Caco-2 (cell line): ENCODE measurements around the gene DAZL. TPM values are rescaled to one million over a fixed set of nuclear protein-coding genes. Genes with fewer than 3 reads are reported as not detected.

Source experiments
- BruUV-seq: library from RNA; stranded (reverse); fragments of 400-500 nt; replicated peaks from 2 replicates; lab custom pipeline; 2021; lab: Mats Ljungman, UMichigan
- CTCF ChIA-PET: fragments of 300-600 bp; sonication (Branson Sonifier 250); formaldehyde crosslinking; loops from one replicate; lab custom pipeline; 2022; ENCODE audit warnings: antibody characterized with exemption; lab: Charles Lee
- POLR2A ChIA-PET: fragments of 300-600 bp; sonication (Branson Sonifier 250); formaldehyde crosslinking; loops from one replicate; lab custom pipeline; 2022; ENCODE audit warnings: antibody characterized with exemption; lab: Charles Lee
- DNase-seq, 2 experiments: peaks; one replicate each; pipeline versions ENCODE4 v3.0.0 to v3.0.0-alpha.2; 2020 to 2022
- H3K27me3 ChIP-seq: replicated peaks from 2 replicates; pipeline ENCODE4 v1.6.0; 2011; ENCODE audit warnings: low read length; ENCODE audit not compliant: control insufficient read depth, insufficient read depth
- H3K36me3 ChIP-seq: 2 replicates; pipeline ENCODE4 v1.5.1; 2011; ENCODE audit warnings: low read length; ENCODE audit not compliant: control insufficient read depth, insufficient read depth
- H3K4me1 ChIP-seq: fragments of 250-450 bp; sonication (Bioruptor Pico); 2 replicates; pipeline ENCODE4 v1.5.1; 2020; ENCODE audit warnings: mild to moderate bottlenecking
- H3K4me3 ChIP-seq: 2 replicates; pipeline ENCODE4 v1.5.1; 2011; ENCODE audit warnings: low read depth, mild to moderate bottlenecking, control low read depth, low read length
- H3K9me3 ChIP-seq: fragments of 250-450 bp; sonication (Bioruptor Pico); 2 replicates; pipeline ENCODE4 v1.5.1; 2020; ENCODE audit warnings: mild to moderate bottlenecking, moderate library complexity
- H3K27ac Mint-ChIP-seq: one replicate; pipeline ENCODE4 v1.8.0; 2022; ENCODE audit warnings: mixed read lengths; ENCODE audit not compliant: unreplicated experiment
- H3K27me3 Mint-ChIP-seq: one replicate; pipeline ENCODE4 v1.8.0; 2022; ENCODE audit warnings: mixed read lengths; ENCODE audit not compliant: insufficient read depth, unreplicated experiment
- H3K36me3 Mint-ChIP-seq: one replicate; pipeline ENCODE4 v1.8.0; 2022; ENCODE audit warnings: mild to moderate bottlenecking, mixed read lengths; ENCODE audit not compliant: insufficient read depth, unreplicated experiment
- H3K4me1 Mint-ChIP-seq: one replicate; pipeline ENCODE4 v1.8.0; 2022; ENCODE audit warnings: low read depth, mixed read lengths; ENCODE audit not compliant: unreplicated experiment
- H3K4me3 Mint-ChIP-seq: one replicate; pipeline ENCODE4 v1.8.0; 2022; ENCODE audit warnings: mild to moderate bottlenecking, moderate library complexity, mixed read lengths; ENCODE audit not compliant: unreplicated experiment
- H3K9me3 Mint-ChIP-seq: one replicate; pipeline ENCODE4 v1.8.0; 2022; ENCODE audit warnings: mixed read lengths; ENCODE audit not compliant: unreplicated experiment
- intact Hi-C: fragments of 100-400 bp; cut with micrococcal nuclease; formaldehyde crosslinking; loops from one replicate; pipeline ENCODE4 v1.10.0; 2022; ENCODE audit not compliant: unreplicated experiment
- total RNA-seq: library from RNA; stranded (reverse); gene quantifications from 2 replicates; pipeline ENCODE4 v1.2.3, GENCODE V29; 2022
- TF ChIP-seq, protein P1 (sequence below), 2 experiments: fragments of 200-600 bp in 1 of 2; IDR thresholded peaks; 1 replicate in 1 of 2; 2 replicates in 1 of 2; pipeline versions ENCODE4 v1.5.1 to v1.8.0; 2011 to 2022; ENCODE audit warnings: antibody characterized with exemption in 1 of 2, control low read depth in 1 of 2, inconsistent platforms in 1 of 2, low read depth in 1 of 2, low read length in 1 of 2, mild to moderate bottlenecking in 1 of 2, moderate library complexity in 1 of 2; ENCODE audit not compliant: insufficient read depth in 1 of 2, severe bottlenecking in 1 of 2, unreplicated experiment in 1 of 2

Gene DAZL
- total RNA-seq, 1 experiment from 2014 or later, result not detected

DNA sequence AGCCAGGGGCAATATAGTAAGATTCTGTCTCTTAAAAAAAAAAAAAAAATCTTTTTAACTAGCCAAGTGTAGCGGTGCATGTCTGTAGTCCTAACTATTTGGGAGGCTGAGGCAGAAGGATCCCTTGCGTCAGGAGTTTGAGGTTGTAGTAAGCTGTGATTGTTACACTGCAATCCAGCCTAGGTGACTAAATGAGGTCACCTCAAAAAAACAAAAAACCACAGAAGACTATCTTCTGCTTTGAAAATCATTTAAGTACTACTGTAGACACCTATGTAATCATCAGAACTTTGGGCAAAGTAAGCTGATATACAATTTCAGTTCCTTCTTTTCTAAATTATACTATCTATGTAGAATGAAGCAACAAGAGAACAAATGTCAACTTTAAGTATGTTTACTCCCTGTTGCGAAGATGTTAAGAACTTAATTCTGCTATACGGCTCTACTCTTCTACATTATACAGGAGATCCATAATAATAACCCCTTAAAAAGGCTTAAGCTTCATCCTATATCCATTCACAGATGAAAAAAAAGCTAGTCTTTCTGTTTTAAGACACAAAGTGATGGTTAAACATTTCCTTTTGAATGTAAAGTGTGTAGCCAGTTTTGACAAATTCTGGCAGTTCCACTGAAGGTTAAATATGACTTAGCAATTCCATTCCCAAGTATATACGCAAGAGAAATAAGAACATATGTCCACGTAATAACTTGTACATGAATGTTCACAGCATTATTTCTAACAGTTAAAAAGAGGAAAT, 15.2 kb downstream of the DAZL start:
- H3K4me3 Mint-ChIP-seq, result no peak overlapping the region
- Histone ChIP-seq H3K4me1 (no peaks in the 10 kb centered on the region), H3K4me3 (no peak overlapping the region), H3K36me3 (no peaks in the 10 kb centered on the region), H3K27me3 (no peaks in the 10 kb centered on the region), H3K9me3 (no peaks in the 10 kb centered on the region)
- intact Hi-C loops, result no loop called here
- H3K27ac Mint-ChIP-seq, result no peak overlapping the region
- CTCF ChIA-PET, result no interaction called here
- BruUV-seq, result no TSS peak
- no peaks in the 10 kb centered on the region for H3K4me1 Mint-ChIP-seq
- no peaks in the 10 kb centered on the region for H3K36me3 Mint-ChIP-seq
- H3K9me3 Mint-ChIP-seq, result no peaks in the 10 kb centered on the region
- TF ChIP-seq, protein P1, sequence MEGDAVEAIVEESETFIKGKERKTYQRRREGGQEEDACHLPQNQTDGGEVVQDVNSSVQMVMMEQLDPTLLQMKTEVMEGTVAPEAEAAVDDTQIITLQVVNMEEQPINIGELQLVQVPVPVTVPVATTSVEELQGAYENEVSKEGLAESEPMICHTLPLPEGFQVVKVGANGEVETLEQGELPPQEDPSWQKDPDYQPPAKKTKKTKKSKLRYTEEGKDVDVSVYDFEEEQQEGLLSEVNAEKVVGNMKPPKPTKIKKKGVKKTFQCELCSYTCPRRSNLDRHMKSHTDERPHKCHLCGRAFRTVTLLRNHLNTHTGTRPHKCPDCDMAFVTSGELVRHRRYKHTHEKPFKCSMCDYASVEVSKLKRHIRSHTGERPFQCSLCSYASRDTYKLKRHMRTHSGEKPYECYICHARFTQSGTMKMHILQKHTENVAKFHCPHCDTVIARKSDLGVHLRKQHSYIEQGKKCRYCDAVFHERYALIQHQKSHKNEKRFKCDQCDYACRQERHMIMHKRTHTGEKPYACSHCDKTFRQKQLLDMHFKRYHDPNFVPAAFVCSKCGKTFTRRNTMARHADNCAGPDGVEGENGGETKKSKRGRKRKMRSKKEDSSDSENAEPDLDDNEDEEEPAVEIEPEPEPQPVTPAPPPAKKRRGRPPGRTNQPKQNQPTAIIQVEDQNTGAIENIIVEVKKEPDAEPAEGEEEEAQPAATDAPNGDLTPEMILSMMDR (IDR thresholded peaks at IDR 0.05; ENCODE audit: insufficient read depth in 1 of 2, low read depth in 1 of 2, low read length in 1 of 2, severe bottlenecking in 1 of 2, unreplicated experiment in 1 of 2), result no peak
- POLR2A ChIA-PET, result no interaction called here
- no peak for DNase-seq
- peaks cover 7% of the 10 kb centered on the region for H3K27me3 Mint-ChIP-seq

DNA sequence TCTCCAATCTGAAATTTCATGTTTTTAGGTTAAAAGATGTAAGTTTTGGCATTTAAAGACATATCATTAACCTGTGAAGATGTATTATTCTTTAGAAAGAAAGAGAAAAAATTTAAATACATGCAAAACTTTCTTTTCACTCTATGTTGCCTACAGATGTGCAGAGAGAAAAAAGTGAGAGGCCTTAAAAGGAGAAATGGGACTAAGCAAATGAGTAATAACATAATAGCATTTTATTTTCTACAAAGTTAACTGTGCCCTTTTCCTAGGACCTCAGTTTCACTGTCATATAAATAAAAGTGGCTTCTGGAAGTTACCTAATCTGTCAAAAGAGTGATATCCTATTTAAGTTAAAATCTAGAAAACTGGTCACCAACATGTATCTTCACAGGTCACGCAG, 16.1 kb downstream of the DAZL start:
- intact Hi-C loops, result no loop called here
- Histone ChIP-seq H3K27me3 (no peaks in the 10 kb centered on the region), H3K4me1 (no peaks in the 10 kb centered on the region), H3K36me3 (no peaks in the 10 kb centered on the region), H3K9me3 (no peaks in the 10 kb centered on the region), H3K4me3 (no peak overlapping the region)
- no peak for DNase-seq
- peaks cover 3% of the 10 kb centered on the region for H3K27me3 Mint-ChIP-seq
- TF ChIP-seq, protein P1 (IDR thresholded peaks at IDR 0.05; ENCODE audit: insufficient read depth in 1 of 2, low read depth in 1 of 2, low read length in 1 of 2, severe bottlenecking in 1 of 2, unreplicated experiment in 1 of 2), result no peak
- H3K36me3 Mint-ChIP-seq, result no peaks in the 10 kb centered on the region
- no peaks in the 10 kb centered on the region for H3K9me3 Mint-ChIP-seq
- ChIA-PET POLR2A (no interaction called here), CTCF (no interaction called here)
- no peak overlapping the region for H3K4me3 Mint-ChIP-seq
- no peaks in the 10 kb centered on the region for H3K4me1 Mint-ChIP-seq
- no TSS peak for BruUV-seq
- no peak overlapping the region for H3K27ac Mint-ChIP-seq

DNA sequence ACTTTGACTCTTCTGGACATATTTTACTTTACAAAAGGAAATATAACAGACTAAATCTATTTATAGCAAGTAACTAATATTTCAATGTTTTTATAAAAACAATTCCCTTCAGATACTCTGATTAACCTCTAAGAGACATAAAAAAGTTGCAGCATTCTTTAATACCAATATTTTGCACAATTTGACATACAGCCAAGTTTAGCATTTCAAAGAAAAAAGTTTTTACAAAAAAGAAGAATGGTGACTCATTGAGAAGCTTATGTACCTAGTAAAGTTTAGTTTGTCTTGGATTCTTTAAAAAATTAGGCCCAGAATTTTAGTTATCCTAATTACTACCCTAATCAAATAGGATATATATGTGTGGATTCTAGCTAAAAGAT, 17.6 kb downstream of the DAZL start:
- Mint-ChIP-seq H3K36me3 (no peaks in the 10 kb centered on the region), H3K27ac (no peak overlapping the region), H3K27me3 (peaks cover 3% of the 10 kb centered on the region), H3K4me1 (no peaks in the 10 kb centered on the region), H3K9me3 (no peaks in the 10 kb centered on the region), H3K4me3 (no peak overlapping the region)
- Histone ChIP-seq H3K9me3 (no peaks in the 10 kb centered on the region), H3K27me3 (no peaks in the 10 kb centered on the region), H3K36me3 (no peaks in the 10 kb centered on the region), H3K4me1 (no peaks in the 10 kb centered on the region), H3K4me3 (no peak overlapping the region)
- TF ChIP-seq, protein P1 (IDR thresholded peaks at IDR 0.05; ENCODE audit: insufficient read depth in 1 of 2, low read depth in 1 of 2, low read length in 1 of 2, severe bottlenecking in 1 of 2, unreplicated experiment in 1 of 2), result no peak
- BruUV-seq, result no TSS peak
- ChIA-PET POLR2A (no interaction called here), CTCF (interaction anchor here (0.5 kb wide), 1 partner anchor 340 kb away, joined by 3 read pairs; no protein-coding TSS in a partner anchor)
- no peak for DNase-seq
- intact Hi-C loops, result no loop called here
